Frontal cortex (tissue), 4 donors: ENCODE measurements around the gene HOXB4. TPM values are rescaled to one million over a fixed set of nuclear protein-coding genes. Genes with fewer than 3 reads are reported as not detected.

Source experiments
- DNase-seq, 2 donors: peaks; one replicate each; pipeline ENCODE4 v3.0.0; 2012; ENCODE audit warnings: low spot score in 2 of 2
- FAIRE-seq: peaks from 2 replicates; lab custom pipeline; 2012; peaks lifted over from hg19 to GRCh38; lab: Jason Lieb, UNC
- total RNA-seq: library from RNA; depleted of rRNA; stranded (reverse); fragments of >200 nt; gene quantifications from one replicate; pipeline ENCODE4 v1.2.3, GENCODE V29; 2014
- donor health status: control.
- donor health status: control.
- donor health status: control.

Gene HOXB4
- total RNA-seq, 1 donor from 2014 or later, result not detected

GRCh38 chr17:48576479-48577309 lies 1.5 kb downstream of the HOXB4 start:
- DNase-seq (no peak), FAIRE-seq (no peak)

GRCh38 chr17:48575673-48576478 lies 2.3 kb downstream of the HOXB4 start:
- no peak for DNase-seq

GRCh38 chr17:48575066-48575582 lies 3.0 kb downstream of the HOXB4 start:
- DNase-seq (no peak), FAIRE-seq (no peak)

More at GRCh38 chr17:48575673-48576478, 2.3 kb downstream of the HOXB4 start:
- no peak for FAIRE-seq

- no peak for DNase-seq
- FAIRE-seq, result no peak
These were observed 3.6 kb downstream of the HOXB4 start for GRCh38 chr17:48574505-48575065.

- DNase-seq (no peak), FAIRE-seq (no peak)
These were observed 6.2 kb downstream of the HOXB4 start for GRCh38 chr17:48571826-48572417.

- FAIRE-seq (no peak), DNase-seq (no peak)
These were observed 6.9 kb downstream of the HOXB4 start for GRCh38 chr17:48571024-48571818.

GRCh38 chr17:48570325-48571023 lies 7.7 kb downstream of the HOXB4 start:
- DNase-seq, result no peak
- FAIRE-seq, result no peak

GRCh38 chr17:48569674-48570324 lies 8.4 kb downstream of the HOXB4 start:
- no peak for FAIRE-seq
- DNase-seq, result no peak

- DNase-seq, result no peak
- no peak for FAIRE-seq
These were observed 8.9 kb downstream of the HOXB4 start for GRCh38 chr17:48569240-48569582.

GRCh38 chr17:48568499-48569239 lies 9.5 kb downstream of the HOXB4 start:
- no peak for FAIRE-seq

GRCh38 chr17:48567646-48568354 lies 10.3 kb downstream of the HOXB4 start:
- no peak for DNase-seq

More at GRCh38 chr17:48568499-48569239, 9.5 kb downstream of the HOXB4 start:
- no peak for DNase-seq

GRCh38 chr17:48567209-48567608 lies 10.9 kb downstream of the HOXB4 start:
- DNase-seq (no peak), FAIRE-seq (no peak)

More at GRCh38 chr17:48567646-48568354, 10.3 kb downstream of the HOXB4 start:
- FAIRE-seq, result no peak

GRCh38 chr17:48566717-48567116 lies 11.4 kb downstream of the HOXB4 start:
- DNase-seq (no peak), FAIRE-seq (no peak)

GRCh38 chr17:48565925-48566710 lies 12.0 kb downstream of the HOXB4 start:
- FAIRE-seq (no peak), DNase-seq (no peak)

- FAIRE-seq, result no peak
- DNase-seq, result no peak
These were observed 13.1 kb downstream of the HOXB4 start for GRCh38 chr17:48565022-48565554.
